ENCODE data around the gene TMEM132C.

Gene TMEM132C

DNA sequence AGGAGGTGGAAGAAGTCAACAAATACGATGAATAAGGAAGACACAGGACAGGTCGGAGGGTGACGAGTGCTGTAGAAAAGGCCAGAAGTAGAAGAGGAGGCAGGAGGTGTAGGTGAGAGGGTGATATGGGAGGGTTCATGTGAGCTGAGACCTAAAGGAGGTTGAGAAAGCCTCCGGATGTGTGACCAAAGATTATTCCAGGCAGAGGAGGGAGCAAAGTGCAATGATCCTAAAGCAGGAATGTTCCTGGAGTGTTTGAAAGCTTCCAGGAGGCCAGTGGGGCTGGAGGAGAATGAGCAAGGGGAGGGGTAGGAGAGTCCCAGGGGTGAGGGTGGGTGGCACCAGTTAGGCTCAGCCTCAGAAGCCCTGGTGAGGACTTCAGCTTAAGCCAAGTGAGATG lies 340.0 kb downstream of the TMEM132C start (continued):
- TF ChIP-seq, protein P1, sequence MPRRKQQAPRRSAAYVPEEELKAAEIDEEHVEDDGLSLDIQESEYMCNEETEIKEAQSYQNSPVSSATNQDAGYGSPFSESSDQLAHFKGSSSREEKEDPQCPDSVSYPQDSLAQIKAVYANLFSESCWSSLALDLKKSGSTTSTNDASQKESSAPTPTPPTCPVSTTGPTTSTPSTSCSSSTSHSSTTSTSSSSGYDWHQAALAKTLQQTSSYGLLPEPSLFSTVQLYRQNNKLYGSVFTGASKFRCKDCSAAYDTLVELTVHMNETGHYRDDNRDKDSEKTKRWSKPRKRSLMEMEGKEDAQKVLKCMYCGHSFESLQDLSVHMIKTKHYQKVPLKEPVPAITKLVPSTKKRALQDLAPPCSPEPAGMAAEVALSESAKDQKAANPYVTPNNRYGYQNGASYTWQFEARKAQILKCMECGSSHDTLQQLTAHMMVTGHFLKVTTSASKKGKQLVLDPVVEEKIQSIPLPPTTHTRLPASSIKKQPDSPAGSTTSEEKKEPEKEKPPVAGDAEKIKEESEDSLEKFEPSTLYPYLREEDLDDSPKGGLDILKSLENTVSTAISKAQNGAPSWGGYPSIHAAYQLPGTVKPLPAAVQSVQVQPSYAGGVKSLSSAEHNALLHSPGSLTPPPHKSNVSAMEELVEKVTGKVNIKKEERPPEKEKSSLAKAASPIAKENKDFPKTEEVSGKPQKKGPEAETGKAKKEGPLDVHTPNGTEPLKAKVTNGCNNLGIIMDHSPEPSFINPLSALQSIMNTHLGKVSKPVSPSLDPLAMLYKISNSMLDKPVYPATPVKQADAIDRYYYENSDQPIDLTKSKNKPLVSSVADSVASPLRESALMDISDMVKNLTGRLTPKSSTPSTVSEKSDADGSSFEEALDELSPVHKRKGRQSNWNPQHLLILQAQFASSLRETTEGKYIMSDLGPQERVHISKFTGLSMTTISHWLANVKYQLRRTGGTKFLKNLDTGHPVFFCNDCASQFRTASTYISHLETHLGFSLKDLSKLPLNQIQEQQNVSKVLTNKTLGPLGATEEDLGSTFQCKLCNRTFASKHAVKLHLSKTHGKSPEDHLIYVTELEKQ (tag by site-specific recombination; IDR thresholded peaks at IDR 0.05; ENCODE audit: borderline replicate concordance), result no peak
- TF ChIP-seq TCF7L2 (IDR thresholded peaks at IDR 0.05; ENCODE audit: borderline replicate concordance, low read depth, low read length) (no peak), ZFP41 (tag by site-specific recombination; IDR thresholded peaks at IDR 0.05; ENCODE audit: borderline replicate concordance) (no peak), ZNF785 (tag by site-specific recombination; IDR thresholded peaks at IDR 0.05) (no peak), ZIC2 (tag by site-specific recombination; IDR thresholded peaks at IDR 0.05) (no peak), ZNF48 (tag by site-specific recombination; IDR thresholded peaks at IDR 0.05) (no peak), ZNF830 (tag by site-specific recombination; IDR thresholded peaks at IDR 0.05; ENCODE audit: low read depth) (no peak), ZNF600 (tag by site-specific recombination; IDR thresholded peaks at IDR 0.05) (no peak)

DNA sequence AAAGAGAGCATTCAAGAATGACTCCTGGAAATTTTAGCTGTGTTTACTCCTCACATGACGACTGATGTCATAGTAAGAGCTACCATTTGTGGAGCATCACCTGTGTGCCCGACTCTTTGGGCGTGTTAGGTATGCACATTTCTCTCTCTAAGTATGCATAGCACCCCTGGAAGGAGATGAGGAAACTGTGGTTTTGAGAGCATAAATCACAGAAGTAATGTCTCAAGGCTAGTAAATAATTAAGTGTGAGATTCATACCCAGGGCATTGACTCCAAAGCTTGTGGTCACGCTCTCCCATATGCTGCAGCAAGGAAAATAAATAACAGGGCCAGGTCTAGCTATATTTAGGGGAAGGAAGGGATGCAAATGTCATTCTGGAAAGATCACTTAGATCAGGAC lies 340.7 kb downstream of the TMEM132C start:
- H3K36me3 ChIP-seq (ENCODE audit: control insufficient read depth in 2 of 2, insufficient read depth in 1 of 2, low read length in 2 of 2), result no peaks in the 10 kb centered on the region
- no peaks in the 10 kb centered on the region for H3K9me3 ChIP-seq (ENCODE audit: control insufficient read depth, insufficient read depth, low read depth, low read length)
- H3K27ac ChIP-seq (ENCODE audit: extremely low read depth, low read depth, low read length), result no peak overlapping the region
- H3K4me1 ChIP-seq (ENCODE audit: control insufficient read depth, insufficient read depth, low read length), result no peaks in the 10 kb centered on the region
- ChIA-PET POLR2A (no interaction called here), CTCF (no interaction called here)
- TF ChIP-seq, protein P2, sequence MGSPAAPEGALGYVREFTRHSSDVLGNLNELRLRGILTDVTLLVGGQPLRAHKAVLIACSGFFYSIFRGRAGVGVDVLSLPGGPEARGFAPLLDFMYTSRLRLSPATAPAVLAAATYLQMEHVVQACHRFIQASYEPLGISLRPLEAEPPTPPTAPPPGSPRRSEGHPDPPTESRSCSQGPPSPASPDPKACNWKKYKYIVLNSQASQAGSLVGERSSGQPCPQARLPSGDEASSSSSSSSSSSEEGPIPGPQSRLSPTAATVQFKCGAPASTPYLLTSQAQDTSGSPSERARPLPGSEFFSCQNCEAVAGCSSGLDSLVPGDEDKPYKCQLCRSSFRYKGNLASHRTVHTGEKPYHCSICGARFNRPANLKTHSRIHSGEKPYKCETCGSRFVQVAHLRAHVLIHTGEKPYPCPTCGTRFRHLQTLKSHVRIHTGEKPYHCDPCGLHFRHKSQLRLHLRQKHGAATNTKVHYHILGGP (tag by site-specific recombination; IDR thresholded peaks at IDR 0.05), result no peak
- no peak for TF ChIP-seq ZNF707 (tag by site-specific recombination; IDR thresholded peaks at IDR 0.05)
- no peak for TF ChIP-seq ZBTB8A (tag by site-specific recombination; IDR thresholded peaks at IDR 0.05)
- TF ChIP-seq ZNF184 (tag by site-specific recombination; IDR thresholded peaks at IDR 0.05), result no peak
- TF ChIP-seq, protein P3, sequence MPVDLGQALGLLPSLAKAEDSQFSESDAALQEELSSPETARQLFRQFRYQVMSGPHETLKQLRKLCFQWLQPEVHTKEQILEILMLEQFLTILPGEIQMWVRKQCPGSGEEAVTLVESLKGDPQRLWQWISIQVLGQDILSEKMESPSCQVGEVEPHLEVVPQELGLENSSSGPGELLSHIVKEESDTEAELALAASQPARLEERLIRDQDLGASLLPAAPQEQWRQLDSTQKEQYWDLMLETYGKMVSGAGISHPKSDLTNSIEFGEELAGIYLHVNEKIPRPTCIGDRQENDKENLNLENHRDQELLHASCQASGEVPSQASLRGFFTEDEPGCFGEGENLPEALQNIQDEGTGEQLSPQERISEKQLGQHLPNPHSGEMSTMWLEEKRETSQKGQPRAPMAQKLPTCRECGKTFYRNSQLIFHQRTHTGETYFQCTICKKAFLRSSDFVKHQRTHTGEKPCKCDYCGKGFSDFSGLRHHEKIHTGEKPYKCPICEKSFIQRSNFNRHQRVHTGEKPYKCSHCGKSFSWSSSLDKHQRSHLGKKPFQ (tag by site-specific recombination; IDR thresholded peaks at IDR 0.05), result no peak
- TF ChIP-seq PRDM1 (tag by site-specific recombination; IDR thresholded peaks at IDR 0.05), result no peak
- TF ChIP-seq SALL2 (tag by site-specific recombination; IDR thresholded peaks at IDR 0.05; ENCODE audit: borderline replicate concordance), result no peak
- no peak for TF ChIP-seq ZNF292 (tag by site-specific recombination; IDR thresholded peaks at IDR 0.05; ENCODE audit: borderline replicate concordance, low read depth)
- TF ChIP-seq ZNF473 (tag by site-specific recombination; IDR thresholded peaks at IDR 0.05), result no peak
- TF ChIP-seq, protein P4, sequence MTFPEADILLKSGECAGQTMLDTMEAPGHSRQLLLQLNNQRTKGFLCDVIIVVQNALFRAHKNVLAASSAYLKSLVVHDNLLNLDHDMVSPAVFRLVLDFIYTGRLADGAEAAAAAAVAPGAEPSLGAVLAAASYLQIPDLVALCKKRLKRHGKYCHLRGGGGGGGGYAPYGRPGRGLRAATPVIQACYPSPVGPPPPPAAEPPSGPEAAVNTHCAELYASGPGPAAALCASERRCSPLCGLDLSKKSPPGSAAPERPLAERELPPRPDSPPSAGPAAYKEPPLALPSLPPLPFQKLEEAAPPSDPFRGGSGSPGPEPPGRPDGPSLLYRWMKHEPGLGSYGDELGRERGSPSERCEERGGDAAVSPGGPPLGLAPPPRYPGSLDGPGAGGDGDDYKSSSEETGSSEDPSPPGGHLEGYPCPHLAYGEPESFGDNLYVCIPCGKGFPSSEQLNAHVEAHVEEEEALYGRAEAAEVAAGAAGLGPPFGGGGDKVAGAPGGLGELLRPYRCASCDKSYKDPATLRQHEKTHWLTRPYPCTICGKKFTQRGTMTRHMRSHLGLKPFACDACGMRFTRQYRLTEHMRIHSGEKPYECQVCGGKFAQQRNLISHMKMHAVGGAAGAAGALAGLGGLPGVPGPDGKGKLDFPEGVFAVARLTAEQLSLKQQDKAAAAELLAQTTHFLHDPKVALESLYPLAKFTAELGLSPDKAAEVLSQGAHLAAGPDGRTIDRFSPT (tag by site-specific recombination; IDR thresholded peaks at IDR 0.05), result no peak
- no peak for TF ChIP-seq ZNF223 (tag by site-specific recombination; IDR thresholded peaks at IDR 0.05)
- TF ChIP-seq ZNF623 (tag by site-specific recombination; IDR thresholded peaks at IDR 0.05), result no peak
- TF ChIP-seq, protein P5, sequence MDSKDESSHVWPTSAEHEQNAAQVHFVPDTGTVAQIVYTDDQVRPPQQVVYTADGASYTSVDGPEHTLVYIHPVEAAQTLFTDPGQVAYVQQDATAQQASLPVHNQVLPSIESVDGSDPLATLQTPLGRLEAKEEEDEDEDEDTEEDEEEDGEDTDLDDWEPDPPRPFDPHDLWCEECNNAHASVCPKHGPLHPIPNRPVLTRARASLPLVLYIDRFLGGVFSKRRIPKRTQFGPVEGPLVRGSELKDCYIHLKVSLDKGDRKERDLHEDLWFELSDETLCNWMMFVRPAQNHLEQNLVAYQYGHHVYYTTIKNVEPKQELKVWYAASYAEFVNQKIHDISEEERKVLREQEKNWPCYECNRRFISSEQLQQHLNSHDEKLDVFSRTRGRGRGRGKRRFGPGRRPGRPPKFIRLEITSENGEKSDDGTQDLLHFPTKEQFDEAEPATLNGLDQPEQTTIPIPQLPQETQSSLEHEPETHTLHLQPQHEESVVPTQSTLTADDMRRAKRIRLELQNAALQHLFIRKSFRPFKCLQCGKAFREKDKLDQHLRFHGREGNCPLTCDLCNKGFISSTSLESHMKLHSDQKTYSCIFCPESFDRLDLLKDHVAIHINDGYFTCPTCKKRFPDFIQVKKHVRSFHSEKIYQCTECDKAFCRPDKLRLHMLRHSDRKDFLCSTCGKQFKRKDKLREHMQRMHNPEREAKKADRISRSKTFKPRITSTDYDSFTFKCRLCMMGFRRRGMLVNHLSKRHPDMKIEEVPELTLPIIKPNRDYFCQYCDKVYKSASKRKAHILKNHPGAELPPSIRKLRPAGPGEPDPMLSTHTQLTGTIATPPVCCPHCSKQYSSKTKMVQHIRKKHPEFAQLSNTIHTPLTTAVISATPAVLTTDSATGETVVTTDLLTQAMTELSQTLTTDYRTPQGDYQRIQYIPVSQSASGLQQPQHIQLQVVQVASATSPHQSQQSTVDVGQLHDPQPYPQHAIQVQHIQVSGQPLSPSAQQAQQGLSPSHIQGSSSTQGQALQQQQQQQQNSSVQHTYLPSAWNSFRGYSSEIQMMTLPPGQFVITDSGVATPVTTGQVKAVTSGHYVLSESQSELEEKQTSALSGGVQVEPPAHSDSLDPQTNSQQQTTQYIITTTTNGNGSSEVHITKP (tag by site-specific recombination; IDR thresholded peaks at IDR 0.05), result no peak
- no peak for TF ChIP-seq ZNF10 (tag by site-specific recombination; IDR thresholded peaks at IDR 0.05)
- TF ChIP-seq GLIS1 (tag by site-specific recombination; IDR thresholded peaks at IDR 0.05), result no peak
- TF ChIP-seq ZNF175 (tag by site-specific recombination; IDR thresholded peaks at IDR 0.05), result no peak
- no peak for TF ChIP-seq ZNF677 (tag by site-specific recombination; IDR thresholded peaks at IDR 0.05)
- no peak for TF ChIP-seq ZNF24 (tag by site-specific recombination; IDR thresholded peaks at IDR 0.05)
- H3K4me3 ChIP-seq (ENCODE audit: low read depth, low read length), result no peak overlapping the region

Data from HEK293 (cell line).